ENCODE data around the gene TOM1L2.

DNA sequence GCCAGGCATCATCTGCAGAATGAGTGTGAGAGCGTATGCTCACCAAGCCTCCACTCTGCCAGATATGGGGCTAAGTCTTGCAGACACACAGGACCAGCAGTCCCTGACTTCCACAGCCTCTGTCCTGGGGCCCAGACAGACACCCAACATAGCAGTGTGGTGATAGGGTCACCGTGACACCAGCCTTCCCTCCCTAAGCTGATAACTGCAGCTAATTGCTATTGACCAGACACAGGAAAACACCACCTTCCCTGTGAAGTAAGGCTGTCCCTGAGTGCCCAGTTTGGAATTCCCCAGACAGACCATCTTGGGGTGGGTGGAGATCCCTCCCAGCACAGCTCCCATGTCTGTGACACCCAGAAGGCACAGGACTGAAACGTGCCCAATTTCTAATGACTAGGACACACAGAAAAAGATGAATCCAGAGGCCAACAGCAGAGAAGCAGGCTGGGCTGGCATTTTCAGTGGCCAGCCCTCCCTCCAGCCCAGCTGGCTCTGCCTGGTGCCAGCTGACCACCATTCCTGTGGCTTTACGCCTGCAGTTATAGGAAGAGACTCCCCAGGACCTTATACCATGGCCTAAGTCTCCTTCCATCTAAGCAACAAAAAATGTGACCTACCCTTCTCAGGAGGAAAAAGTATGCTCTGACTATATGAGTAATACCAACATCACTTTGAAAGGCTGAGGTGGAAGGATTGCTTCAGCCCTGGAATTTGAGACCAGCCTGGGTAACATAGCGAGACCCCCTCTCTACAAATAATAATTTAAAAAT, 36.5 kb upstream of the TOM1L2 start:
- no peak for TF ChIP-seq FOXM1 (IDR thresholded peaks at IDR 0.05; ENCODE audit: borderline replicate concordance, low read depth)
- TF ChIP-seq, protein P1, sequence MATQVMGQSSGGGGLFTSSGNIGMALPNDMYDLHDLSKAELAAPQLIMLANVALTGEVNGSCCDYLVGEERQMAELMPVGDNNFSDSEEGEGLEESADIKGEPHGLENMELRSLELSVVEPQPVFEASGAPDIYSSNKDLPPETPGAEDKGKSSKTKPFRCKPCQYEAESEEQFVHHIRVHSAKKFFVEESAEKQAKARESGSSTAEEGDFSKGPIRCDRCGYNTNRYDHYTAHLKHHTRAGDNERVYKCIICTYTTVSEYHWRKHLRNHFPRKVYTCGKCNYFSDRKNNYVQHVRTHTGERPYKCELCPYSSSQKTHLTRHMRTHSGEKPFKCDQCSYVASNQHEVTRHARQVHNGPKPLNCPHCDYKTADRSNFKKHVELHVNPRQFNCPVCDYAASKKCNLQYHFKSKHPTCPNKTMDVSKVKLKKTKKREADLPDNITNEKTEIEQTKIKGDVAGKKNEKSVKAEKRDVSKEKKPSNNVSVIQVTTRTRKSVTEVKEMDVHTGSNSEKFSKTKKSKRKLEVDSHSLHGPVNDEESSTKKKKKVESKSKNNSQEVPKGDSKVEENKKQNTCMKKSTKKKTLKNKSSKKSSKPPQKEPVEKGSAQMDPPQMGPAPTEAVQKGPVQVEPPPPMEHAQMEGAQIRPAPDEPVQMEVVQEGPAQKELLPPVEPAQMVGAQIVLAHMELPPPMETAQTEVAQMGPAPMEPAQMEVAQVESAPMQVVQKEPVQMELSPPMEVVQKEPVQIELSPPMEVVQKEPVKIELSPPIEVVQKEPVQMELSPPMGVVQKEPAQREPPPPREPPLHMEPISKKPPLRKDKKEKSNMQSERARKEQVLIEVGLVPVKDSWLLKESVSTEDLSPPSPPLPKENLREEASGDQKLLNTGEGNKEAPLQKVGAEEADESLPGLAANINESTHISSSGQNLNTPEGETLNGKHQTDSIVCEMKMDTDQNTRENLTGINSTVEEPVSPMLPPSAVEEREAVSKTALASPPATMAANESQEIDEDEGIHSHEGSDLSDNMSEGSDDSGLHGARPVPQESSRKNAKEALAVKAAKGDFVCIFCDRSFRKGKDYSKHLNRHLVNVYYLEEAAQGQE (IDR thresholded peaks at IDR 0.05; ENCODE audit: low read depth), result no peak
- no peak for TF ChIP-seq TCF12 (IDR thresholded peaks at IDR 0.05; ENCODE audit: low read depth)
- no peak for TF ChIP-seq YY1 (IDR thresholded peaks at IDR 0.05; ENCODE audit: low read depth)
- no peak for TF ChIP-seq TEAD4 (IDR thresholded peaks at IDR 0.05)
- TF ChIP-seq RAD21 (IDR thresholded peaks at IDR 0.05; ENCODE audit: low read depth), result no peak
- TF ChIP-seq EGR1 (IDR thresholded peaks at IDR 0.05), result no peak
- TF ChIP-seq NFIC (IDR thresholded peaks at IDR 0.05), result no peak
- TF ChIP-seq EP300 (IDR thresholded peaks at IDR 0.05; ENCODE audit: borderline replicate concordance), result no peak
- TF ChIP-seq, protein P2, sequence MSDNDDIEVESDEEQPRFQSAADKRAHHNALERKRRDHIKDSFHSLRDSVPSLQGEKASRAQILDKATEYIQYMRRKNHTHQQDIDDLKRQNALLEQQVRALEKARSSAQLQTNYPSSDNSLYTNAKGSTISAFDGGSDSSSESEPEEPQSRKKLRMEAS (IDR thresholded peaks at IDR 0.05), result no peak

All from Ishikawa (cell line).